Hematopoietic multipotent progenitor cell treated with erythropoietin and hydrocortisone succinate and interleukin-3 and kit ligand, for 8 days (in vitro differentiated cells): ENCODE results near the gene MLLT10.
A peak's percentile ranks its signal among the peaks of the same experiment; 100 is the strongest.
"Not testable (repeated sequence)": the region's sequence is repeated elsewhere in the genome, so short reads cannot be mapped to it uniquely, and the experiment has no call there.

Source experiments
- DNase-seq: peaks from one replicate; pipeline ENCODE4 v3.0.0-alpha.2; 2015

MLLT10 gene

GRCh38 chr10:21529032-21529910 lies 4.8 kb upstream of the MLLT10 start:
- no peak for DNase-seq

- DNase-seq, result no peak
Observed at GRCh38 chr10:21530168-21530567, 3.9 kb upstream of the MLLT10 start.

GRCh38 chr10:21530641-21531040 lies 3.4 kb upstream of the MLLT10 start:
- peak; percentile 21 for DNase-seq

GRCh38 chr10:21531164-21531563 lies 2.9 kb upstream of the MLLT10 start:
- peak; percentile 52 for DNase-seq

GRCh38 chr10:21532694-21533466 lies 1.2 kb upstream of the MLLT10 start:
- peak; percentile 61 for DNase-seq

GRCh38 chr10:21534280-21534586 lies 201 bp downstream of the MLLT10 start:
- no peak for DNase-seq

GRCh38 chr10:21534604-21535493 lies 817 bp downstream of the MLLT10 start:
- DNase-seq, result peak; percentile 70

GRCh38 chr10:21535494-21535965 lies 1.5 kb downstream of the MLLT10 start:
- no peak for DNase-seq

- not testable (repeated sequence) for DNase-seq
Observed at GRCh38 chr10:21535976-21536375, 1.9 kb downstream of the MLLT10 start.

- no peak for DNase-seq
Observed at GRCh38 chr10:21536874-21537273, 2.8 kb downstream of the MLLT10 start.

- not testable (repeated sequence) for DNase-seq
Observed at GRCh38 chr10:21540701-21541100, 6.7 kb downstream of the MLLT10 start.

GRCh38 chr10:21547246-21547645 lies 13.2 kb downstream of the MLLT10 start:
- DNase-seq, result no peak

GRCh38 chr10:21552638-21553037 lies 18.6 kb downstream of the MLLT10 start:
- no peak for DNase-seq

- DNase-seq, result no peak
Observed at GRCh38 chr10:21556527-21556926, 22.5 kb downstream of the MLLT10 start.

- not testable (repeated sequence) for DNase-seq
Observed at GRCh38 chr10:21558984-21559383, 25.0 kb downstream of the MLLT10 start.

GRCh38 chr10:21570761-21571521 lies 36.9 kb downstream of the MLLT10 start:
- no peak for DNase-seq

- DNase-seq, result no peak
Observed at GRCh38 chr10:21572578-21572977, 38.5 kb downstream of the MLLT10 start.

GRCh38 chr10:21574514-21574913 lies 40.5 kb downstream of the MLLT10 start:
- peak; percentile 40 for DNase-seq

- DNase-seq, result no peak
Observed at GRCh38 chr10:21579291-21579690, 45.3 kb downstream of the MLLT10 start.

- peak; percentile 13 for DNase-seq
Observed at GRCh38 chr10:21581421-21581834, 47.4 kb downstream of the MLLT10 start.

GRCh38 chr10:21584834-21585530 lies 51.0 kb downstream of the MLLT10 start:
- DNase-seq, result no peak
